CD4-positive, alpha-beta T cell (primary cell): Measurements from ENCODE around the gene PIP5K1B. TPM values are rescaled to one million over a fixed set of nuclear protein-coding genes. Genes with fewer than 3 reads are reported as not detected.
A peak's percentile ranks its signal among the peaks of the same experiment; 100 is the strongest.

Experiments used
- ATAC-seq: fragments of 200-7000 bp; cut with Tn5 transposase; one replicate; pipeline ENCODE4 v1.10.0; 2022; ENCODE audit warnings: mild to moderate bottlenecking; ENCODE audit not compliant: poor library complexity
- CTCF ChIA-PET: fragments of 350-600 bp; sonication (Branson Sonifier 250); formaldehyde crosslinking; loops from one replicate; lab custom pipeline; 2021; ENCODE audit warnings: antibody characterized with exemption, inconsistent platforms; lab: Charles Lee
- POLR2A ChIA-PET: fragments of 350-600 bp; sonication (Branson Sonifier 250); formaldehyde crosslinking; loops from one replicate; lab custom pipeline; 2021; ENCODE audit warnings: antibody characterized with exemption, inconsistent platforms; lab: Charles Lee
- DNase-seq, 14 experiments: peaks; one replicate each; pipeline ENCODE4 v3.0.0-alpha.2; 2013 to 2020; ENCODE audit warnings: mixed read lengths in 2 of 14
- H3K27ac ChIP-seq, 2 donors: one replicate each; pipeline versions ENCODE4 v1.5.1 to v1.7.0; 2013; ENCODE audit warnings: low read length in 2 of 2, low read depth in 1 of 2, mild to moderate bottlenecking in 1 of 2
- H3K27me3 ChIP-seq, 2 experiments: 1 replicate in 1 of 2; 2 replicates in 1 of 2; pipeline versions ENCODE4 v1.6.1 to v1.7.0; 2013; ENCODE audit warnings: low read length in 2 of 2, control low read depth in 1 of 2, mild to moderate bottlenecking in 1 of 2, moderate library complexity in 1 of 2; ENCODE audit not compliant: insufficient read depth in 2 of 2, control insufficient read depth in 1 of 2
- H3K36me3 ChIP-seq: one replicate; pipeline ENCODE4 v1.6.1; 2013; ENCODE audit warnings: low read length, control low read depth; ENCODE audit not compliant: insufficient read depth
- H3K4me1 ChIP-seq: one replicate; pipeline ENCODE4 v1.6.1; 2013; ENCODE audit warnings: low read length, control low read depth; ENCODE audit not compliant: insufficient read depth
- H3K4me3 ChIP-seq: one replicate; pipeline ENCODE4 v1.5.1; 2013; ENCODE audit warnings: mild to moderate bottlenecking, low read length, moderate library complexity
- H3K9me3 ChIP-seq, 2 experiments: 1 replicate in 1 of 2; 2 replicates in 1 of 2; pipeline versions ENCODE4 v1.6.1 to v1.7.0; 2013; ENCODE audit warnings: low read length in 2 of 2, mild to moderate bottlenecking in 2 of 2, control low read depth in 1 of 2, moderate library complexity in 1 of 2; ENCODE audit not compliant: control insufficient read depth in 1 of 2, insufficient read depth in 1 of 2
- H3K27ac Mint-ChIP-seq: one replicate; pipeline ENCODE4 v1.8.0; 2020; ENCODE audit warnings: mixed read lengths
- H3K27me3 Mint-ChIP-seq: one replicate; pipeline ENCODE4 v1.8.0; 2021; ENCODE audit warnings: mixed read lengths
- H3K36me3 Mint-ChIP-seq: one replicate; pipeline ENCODE4 v1.8.0; 2021; ENCODE audit warnings: low read depth, mixed read lengths
- H3K4me1 Mint-ChIP-seq: one replicate; pipeline ENCODE4 v1.8.0; 2021; ENCODE audit warnings: low read depth, mixed read lengths
- H3K4me3 Mint-ChIP-seq: one replicate; pipeline ENCODE4 v1.8.0; 2020; ENCODE audit warnings: mild to moderate bottlenecking, mixed read lengths
- H3K9me3 Mint-ChIP-seq: one replicate; pipeline ENCODE4 v1.8.0; 2020; ENCODE audit warnings: mixed read lengths
- intact Hi-C, 2 experiments: fragments of 100-400 bp; cut with DNase I in 1 of 2; cut with micrococcal nuclease in 1 of 2; formaldehyde crosslinking; loops; one replicate each; pipeline versions ENCODE4 v1.15.1 to v1.9.0; 2023 to 2025; cut with DNase I, micrococcal nuclease
- total RNA-seq, 174 experiments: library from RNA in 2 of 174; stranded (reverse) in 2 of 174; gene quantifications; one replicate each; pipeline ENCODE4 v1.2.3 and lab custom pipeline; 2021 to 2026
- TF ChIP-seq, protein P1 (sequence below): fragments of 200-600 bp; IDR thresholded peaks from one replicate; pipeline ENCODE4 v1.8.0; 2022; ENCODE audit warnings: antibody characterized with exemption, mild to moderate bottlenecking

The PIP5K1B gene
- total RNA-seq, 2 experiments from 2014 or later = not detected

DNA sequence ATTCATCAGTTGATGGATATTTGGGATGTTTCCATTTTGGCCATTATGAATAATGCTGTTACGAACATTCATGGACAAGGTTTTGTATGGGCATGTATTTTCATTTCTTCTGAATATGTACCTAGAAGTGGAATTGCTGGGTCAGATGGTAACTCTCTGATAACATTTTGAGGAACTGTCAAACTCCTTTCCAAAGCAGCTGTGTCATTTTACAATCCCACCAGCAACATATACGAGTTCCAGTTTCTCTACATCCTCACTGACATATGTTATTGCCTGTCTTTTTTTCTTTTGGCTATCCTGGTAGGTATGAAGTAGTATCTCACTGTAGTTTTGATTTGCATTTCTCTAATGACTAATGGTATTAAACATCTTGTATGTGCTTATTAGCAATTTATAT, 222.1 kb downstream of the PIP5K1B start:
- Mint-ChIP-seq H3K27ac (no peak overlapping the region), H3K4me1 (peaks cover 16% of the 10 kb centered on the region), H3K4me3 (no peak overlapping the region), H3K36me3 (no peaks in the 10 kb centered on the region), H3K9me3 (no peaks in the 10 kb centered on the region), H3K27me3 (peaks cover 42% of the 10 kb centered on the region)
- ChIA-PET POLR2A (no interaction called here), CTCF (no interaction called here)
- ATAC-seq (no peak), DNase-seq (no peak)
- Histone ChIP-seq H3K9me3 (no peaks in the 10 kb centered on the region), H3K27ac (no peak overlapping the region), H3K4me1 (peaks cover 7% of the 10 kb centered on the region), H3K4me3 (no peak overlapping the region), H3K36me3 (no peaks in the 10 kb centered on the region), H3K27me3 (peaks cover 0 to 3% of the 10 kb centered on the region in 2 experiments)
- TF ChIP-seq, protein P1, sequence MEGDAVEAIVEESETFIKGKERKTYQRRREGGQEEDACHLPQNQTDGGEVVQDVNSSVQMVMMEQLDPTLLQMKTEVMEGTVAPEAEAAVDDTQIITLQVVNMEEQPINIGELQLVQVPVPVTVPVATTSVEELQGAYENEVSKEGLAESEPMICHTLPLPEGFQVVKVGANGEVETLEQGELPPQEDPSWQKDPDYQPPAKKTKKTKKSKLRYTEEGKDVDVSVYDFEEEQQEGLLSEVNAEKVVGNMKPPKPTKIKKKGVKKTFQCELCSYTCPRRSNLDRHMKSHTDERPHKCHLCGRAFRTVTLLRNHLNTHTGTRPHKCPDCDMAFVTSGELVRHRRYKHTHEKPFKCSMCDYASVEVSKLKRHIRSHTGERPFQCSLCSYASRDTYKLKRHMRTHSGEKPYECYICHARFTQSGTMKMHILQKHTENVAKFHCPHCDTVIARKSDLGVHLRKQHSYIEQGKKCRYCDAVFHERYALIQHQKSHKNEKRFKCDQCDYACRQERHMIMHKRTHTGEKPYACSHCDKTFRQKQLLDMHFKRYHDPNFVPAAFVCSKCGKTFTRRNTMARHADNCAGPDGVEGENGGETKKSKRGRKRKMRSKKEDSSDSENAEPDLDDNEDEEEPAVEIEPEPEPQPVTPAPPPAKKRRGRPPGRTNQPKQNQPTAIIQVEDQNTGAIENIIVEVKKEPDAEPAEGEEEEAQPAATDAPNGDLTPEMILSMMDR = no peak
- intact Hi-C loops = no loop called here

GRCh38 chr9:68931821-68932220, 226.8 kb downstream of the PIP5K1B start:
- Histone ChIP-seq H3K9me3 (no peaks in the 10 kb centered on the region), H3K4me1 (peaks cover 7% of the 10 kb centered on the region), H3K27me3 (peaks cover 0 to 3% of the 10 kb centered on the region in 2 experiments), H3K4me3 (no peak overlapping the region), H3K27ac (no peak overlapping the region), H3K36me3 (no peaks in the 10 kb centered on the region)
- ChIA-PET POLR2A (interaction anchor here (1.2 kb wide), 1 partner anchor 49 kb away, joined by 3 read pairs; no protein-coding TSS in a partner anchor), CTCF (interaction anchor here (0.6 kb wide), 1 partner anchor 233 kb away, joined by 5 read pairs; no protein-coding TSS in a partner anchor)
- H3K36me3 Mint-ChIP-seq = no peaks in the 10 kb centered on the region
- TF ChIP-seq, protein P1 = no peak
- no peak overlapping the region for H3K4me3 Mint-ChIP-seq
- H3K27me3 Mint-ChIP-seq = peaks cover 49% of the 10 kb centered on the region
- DNase-seq (peak in 3 of 14 experiments; percentile 7 to 11 (median 7)), ATAC-seq (no peak)
- no peaks in the 10 kb centered on the region for H3K9me3 Mint-ChIP-seq
- no peak overlapping the region for H3K27ac Mint-ChIP-seq
- intact Hi-C loops = no loop called here
- peaks cover 20% of the 10 kb centered on the region for H3K4me1 Mint-ChIP-seq

DNA sequence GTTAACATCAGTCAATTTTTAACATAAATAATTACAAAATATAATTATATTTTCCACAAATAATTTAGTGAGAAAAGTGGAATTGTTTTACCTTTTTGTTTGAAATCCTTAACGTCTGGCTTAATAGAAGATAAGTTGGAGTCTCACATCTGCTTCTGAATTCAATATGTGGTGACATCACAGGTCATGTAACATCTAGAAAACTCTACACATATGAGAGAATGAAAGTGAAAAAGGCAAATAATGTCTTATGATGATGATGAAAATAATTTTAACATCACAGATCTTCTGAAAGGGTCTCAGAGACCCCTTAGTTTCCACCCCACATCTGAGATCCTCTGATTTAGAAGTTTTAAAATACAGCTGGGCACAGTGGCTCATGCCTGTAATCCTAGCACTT, 227.4 kb downstream of the PIP5K1B start:
- intact Hi-C loops = no loop called here
- peaks cover 7% of the 10 kb centered on the region for H3K4me1 ChIP-seq
- H3K9me3 Mint-ChIP-seq = no peaks in the 10 kb centered on the region
- peaks cover 20% of the 10 kb centered on the region for H3K4me1 Mint-ChIP-seq
- H3K27ac Mint-ChIP-seq = no peak overlapping the region
- TF ChIP-seq, protein P1 = no peak
- H3K4me3 ChIP-seq = no peak overlapping the region
- H3K36me3 ChIP-seq = no peaks in the 10 kb centered on the region
- DNase-seq (no peak), ATAC-seq (no peak)
- no peak overlapping the region for H3K4me3 Mint-ChIP-seq
- H3K9me3 ChIP-seq = no peaks in the 10 kb centered on the region
- ChIA-PET POLR2A (no interaction called here), CTCF (no interaction called here)
- H3K36me3 Mint-ChIP-seq = no peaks in the 10 kb centered on the region
- H3K27me3 Mint-ChIP-seq = peaks cover 43% of the 10 kb centered on the region
- H3K27ac ChIP-seq = no peak overlapping the region
- H3K27me3 ChIP-seq = peaks cover 0 to 3% of the 10 kb centered on the region in 2 experiments
